AG09319 (cell line): ENCODE data around the gene AADACL3.

Source experiments
- DNase-seq: peaks from one replicate; pipeline ENCODE4 v3.0.0-alpha.2; 2010; ENCODE audit warnings: low read depth; ENCODE audit errors: extremely low read depth
- TF ChIP-seq, protein P1 (sequence below): IDR thresholded peaks from 2 replicates; pipeline ENCODE4 v1.5.1; 2011; ENCODE audit warnings: low read depth, mild to moderate bottlenecking, inconsistent platforms, low read length, moderate library complexity

The AADACL3 gene

DNA sequence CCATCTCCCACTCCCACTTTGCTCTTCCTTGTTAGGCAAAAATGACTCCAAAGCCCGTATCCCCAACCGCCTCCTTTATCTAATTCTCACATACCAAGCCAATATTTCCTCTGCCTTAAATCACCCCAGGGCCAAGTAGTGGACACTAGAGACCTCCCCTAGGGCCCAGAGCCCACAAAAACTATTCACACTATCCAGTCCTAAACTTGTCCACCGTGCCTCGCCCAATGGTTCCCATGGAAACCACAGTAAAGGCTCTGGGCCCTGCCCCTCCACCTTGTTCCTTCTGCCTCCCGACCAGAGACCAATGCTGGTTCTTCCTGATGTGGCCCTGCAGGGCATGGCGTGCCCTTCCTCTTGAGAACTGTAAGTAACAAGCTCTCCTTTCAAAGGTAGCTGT is 41.9 kb downstream of the AADACL3 start:
- DNase-seq, result no peak
- TF ChIP-seq, protein P1, sequence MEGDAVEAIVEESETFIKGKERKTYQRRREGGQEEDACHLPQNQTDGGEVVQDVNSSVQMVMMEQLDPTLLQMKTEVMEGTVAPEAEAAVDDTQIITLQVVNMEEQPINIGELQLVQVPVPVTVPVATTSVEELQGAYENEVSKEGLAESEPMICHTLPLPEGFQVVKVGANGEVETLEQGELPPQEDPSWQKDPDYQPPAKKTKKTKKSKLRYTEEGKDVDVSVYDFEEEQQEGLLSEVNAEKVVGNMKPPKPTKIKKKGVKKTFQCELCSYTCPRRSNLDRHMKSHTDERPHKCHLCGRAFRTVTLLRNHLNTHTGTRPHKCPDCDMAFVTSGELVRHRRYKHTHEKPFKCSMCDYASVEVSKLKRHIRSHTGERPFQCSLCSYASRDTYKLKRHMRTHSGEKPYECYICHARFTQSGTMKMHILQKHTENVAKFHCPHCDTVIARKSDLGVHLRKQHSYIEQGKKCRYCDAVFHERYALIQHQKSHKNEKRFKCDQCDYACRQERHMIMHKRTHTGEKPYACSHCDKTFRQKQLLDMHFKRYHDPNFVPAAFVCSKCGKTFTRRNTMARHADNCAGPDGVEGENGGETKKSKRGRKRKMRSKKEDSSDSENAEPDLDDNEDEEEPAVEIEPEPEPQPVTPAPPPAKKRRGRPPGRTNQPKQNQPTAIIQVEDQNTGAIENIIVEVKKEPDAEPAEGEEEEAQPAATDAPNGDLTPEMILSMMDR, result no peak

DNA sequence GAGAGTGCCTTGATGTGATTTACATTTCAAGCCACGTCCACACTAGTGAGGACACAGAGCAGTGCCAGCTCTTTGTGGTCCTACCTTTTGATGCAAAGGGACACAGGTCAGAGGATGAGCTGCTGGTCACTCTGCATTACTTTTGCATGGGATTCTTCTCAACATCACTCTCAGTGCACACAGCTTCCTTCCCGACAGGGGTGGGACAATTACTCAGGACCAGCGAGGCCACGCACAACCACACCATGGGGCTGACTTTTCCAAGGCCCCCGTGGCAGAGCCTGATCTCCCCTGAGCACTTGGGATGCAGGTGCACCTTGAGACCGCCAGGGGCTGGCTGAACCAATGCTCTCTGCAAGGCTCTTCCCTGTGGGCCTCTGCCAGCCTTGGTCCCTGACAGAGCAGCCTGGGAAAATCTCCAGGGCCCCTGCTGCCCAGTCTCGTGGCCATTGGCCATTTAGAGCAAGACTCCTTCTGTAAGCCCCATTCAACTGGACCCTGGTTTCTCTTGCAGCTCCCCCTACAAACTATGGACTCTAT is 44.4 kb downstream of the AADACL3 start:
- TF ChIP-seq, protein P1, result no peak
- DNase-seq, result no peak

DNA sequence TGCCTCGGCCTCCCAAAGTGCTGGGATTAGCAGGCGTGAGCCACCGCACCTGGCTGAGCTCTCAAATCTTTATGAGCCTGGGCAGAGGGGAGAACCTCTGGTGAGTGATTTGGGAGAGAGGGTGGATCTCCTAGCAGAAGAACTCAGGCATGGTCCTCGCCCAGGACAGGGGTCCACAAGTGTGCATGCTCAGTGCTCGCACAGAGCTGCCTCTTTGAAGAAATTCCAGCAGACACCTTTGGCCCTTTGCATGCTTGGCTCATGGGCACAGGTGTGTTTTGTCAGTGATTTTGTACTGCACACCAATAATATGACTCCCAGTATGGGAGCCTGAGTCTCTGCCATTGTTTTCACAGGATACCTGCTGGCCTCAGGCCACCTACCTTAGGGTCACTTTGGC is 45.9 kb downstream of the AADACL3 start:
- TF ChIP-seq, protein P1, result no peak
- no peak for DNase-seq

DNA sequence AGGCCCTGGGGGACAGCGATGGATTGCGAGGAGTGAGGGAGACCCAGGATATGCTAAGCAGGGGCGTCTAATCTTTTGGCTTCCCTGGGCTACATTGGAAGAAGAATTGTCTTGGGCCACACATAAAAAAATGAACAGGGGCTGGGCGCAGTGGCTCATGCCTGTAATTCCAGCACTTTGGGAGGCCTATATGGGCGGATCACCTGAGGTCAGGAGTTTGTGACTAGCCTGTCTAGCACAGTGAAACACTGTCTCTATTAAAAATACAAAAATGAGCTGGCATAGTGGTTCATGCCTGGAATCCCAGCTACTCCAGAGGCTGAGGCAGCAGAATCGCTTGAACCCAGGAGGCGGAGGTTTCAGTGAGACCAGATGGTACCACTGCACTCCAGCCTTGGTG is 46.9 kb downstream of the AADACL3 start:
- DNase-seq, result no peak
- TF ChIP-seq, protein P1, result no peak

DNA sequence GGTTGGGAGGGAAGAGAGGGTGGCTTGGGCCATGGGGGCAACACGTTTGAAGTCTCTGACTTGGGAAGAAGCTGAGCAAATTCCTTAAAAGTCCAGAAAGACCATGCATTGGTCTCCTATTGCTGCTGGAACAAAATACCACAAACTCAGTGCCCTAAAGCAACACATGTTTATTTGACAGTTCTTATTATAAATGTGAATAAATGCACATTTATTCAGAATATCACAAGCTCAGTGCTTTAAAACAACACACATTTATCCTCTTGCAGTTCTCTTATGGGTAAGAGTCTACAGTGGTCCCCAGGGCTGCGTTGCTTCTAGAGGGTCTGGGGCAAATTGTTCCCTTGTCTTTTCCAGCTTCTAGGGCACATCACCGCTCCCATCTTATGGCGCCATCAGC is 47.6 kb downstream of the AADACL3 start:
- no peak for DNase-seq
- TF ChIP-seq, protein P1, result no peak

DNA sequence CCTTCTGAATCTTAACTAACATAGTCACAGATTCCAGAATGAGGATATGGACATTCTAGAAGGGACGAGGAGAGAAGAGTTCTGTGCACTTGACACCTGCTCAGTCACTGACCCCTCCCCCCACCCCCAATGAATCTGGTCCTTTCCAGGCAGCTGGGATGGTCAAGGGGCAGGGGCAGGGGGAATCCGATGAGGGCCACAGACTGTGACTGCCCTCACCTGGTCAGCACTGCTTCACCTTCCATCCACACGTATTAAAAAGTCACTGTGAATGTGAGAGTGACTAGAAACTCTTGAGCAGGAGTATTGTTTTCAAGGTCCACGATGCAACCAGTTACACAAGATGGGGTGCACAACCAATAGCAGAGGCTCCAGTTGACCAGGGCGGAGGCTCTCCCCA is 48.1 kb downstream of the AADACL3 start:
- TF ChIP-seq, protein P1, result no peak
- no peak for DNase-seq

DNA sequence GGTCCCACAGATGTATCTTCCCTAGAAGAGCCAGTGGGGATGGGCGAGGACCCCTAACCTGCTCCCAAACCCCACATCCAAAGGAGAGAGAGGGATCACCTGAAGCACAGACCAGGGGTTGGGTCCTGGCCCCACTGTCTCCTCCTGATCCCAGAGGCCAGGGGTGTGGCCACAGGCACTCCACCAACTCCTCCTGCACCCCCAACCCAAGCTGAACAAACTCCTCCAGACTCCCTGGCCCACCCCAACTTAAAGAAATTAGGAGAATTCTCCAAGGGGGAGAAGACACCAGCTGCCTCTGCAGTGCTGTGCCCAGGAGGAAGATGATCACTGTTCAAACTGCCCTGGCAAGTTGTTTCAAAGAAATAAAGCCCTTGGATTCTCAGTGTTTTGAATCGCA is 53.1 kb downstream of the AADACL3 start:
- no peak for DNase-seq
- TF ChIP-seq, protein P1, result no peak
